ENCODE data around the gene E2F6.

The E2F6 gene

DNA sequence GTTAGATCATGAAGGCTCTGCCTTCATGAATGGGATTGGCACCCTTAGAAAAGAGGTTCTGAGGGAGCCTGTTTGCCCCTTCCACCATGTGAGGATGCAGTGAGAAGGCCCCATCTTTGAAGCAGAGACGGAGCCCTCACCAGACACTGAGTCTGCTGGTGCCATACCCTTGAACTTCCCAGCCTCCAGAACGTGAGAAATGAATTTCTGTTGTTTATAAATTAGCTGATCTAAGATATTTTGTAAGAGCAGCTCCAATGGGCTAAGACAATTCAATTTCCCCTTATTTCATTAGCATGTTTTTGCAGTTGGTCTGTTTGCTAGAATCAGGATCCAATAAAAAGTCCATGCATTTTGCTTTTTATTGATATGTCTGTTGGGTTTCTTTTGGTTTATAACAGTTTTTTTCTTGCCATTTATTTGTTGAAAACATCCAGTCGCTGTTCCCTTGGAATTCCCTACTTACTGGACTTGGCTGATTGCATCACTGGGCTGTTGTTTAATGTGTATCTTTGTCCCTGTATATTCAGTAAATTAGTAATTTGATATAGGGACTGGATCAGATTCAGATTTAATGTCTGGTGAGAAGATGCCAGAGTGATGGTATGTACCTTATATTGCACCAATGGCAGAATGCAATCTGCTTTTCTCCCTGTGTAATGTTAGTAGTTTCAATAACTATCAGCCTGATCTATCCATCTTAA is 43.8 kb upstream of the E2F6 start:
- ChIA-PET CTCF (no interaction called here), POLR2A (no interaction called here)
- TF ChIP-seq, protein P1, sequence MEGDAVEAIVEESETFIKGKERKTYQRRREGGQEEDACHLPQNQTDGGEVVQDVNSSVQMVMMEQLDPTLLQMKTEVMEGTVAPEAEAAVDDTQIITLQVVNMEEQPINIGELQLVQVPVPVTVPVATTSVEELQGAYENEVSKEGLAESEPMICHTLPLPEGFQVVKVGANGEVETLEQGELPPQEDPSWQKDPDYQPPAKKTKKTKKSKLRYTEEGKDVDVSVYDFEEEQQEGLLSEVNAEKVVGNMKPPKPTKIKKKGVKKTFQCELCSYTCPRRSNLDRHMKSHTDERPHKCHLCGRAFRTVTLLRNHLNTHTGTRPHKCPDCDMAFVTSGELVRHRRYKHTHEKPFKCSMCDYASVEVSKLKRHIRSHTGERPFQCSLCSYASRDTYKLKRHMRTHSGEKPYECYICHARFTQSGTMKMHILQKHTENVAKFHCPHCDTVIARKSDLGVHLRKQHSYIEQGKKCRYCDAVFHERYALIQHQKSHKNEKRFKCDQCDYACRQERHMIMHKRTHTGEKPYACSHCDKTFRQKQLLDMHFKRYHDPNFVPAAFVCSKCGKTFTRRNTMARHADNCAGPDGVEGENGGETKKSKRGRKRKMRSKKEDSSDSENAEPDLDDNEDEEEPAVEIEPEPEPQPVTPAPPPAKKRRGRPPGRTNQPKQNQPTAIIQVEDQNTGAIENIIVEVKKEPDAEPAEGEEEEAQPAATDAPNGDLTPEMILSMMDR (IDR thresholded peaks at IDR 0.05; ENCODE audit: control extremely low read depth, extremely low read depth, low read depth, missing control alignments), result no peak
- DNase-seq (ENCODE audit: extremely low spot score), result no peak

DNA sequence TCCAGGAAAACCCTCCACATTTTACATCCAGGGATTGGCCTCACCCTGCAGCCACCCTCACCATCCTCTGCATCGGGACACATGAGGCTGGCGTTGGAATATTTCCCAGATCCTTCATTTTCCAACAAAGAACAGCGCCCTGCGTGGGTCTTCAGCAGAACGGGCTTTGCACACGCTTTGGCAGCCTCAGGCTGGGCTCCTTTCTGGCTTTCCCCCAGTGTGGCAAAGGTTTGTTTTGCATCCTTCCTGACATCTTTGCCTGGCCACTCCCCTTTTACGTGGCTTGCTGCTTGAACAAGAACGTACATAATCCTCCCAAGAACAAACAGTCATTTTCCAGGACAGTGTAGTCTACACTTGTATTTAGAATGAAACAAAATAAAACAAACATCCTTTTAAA is 42.3 kb upstream of the E2F6 start:
- POLR2A ChIA-PET, result no interaction called here
- CTCF ChIA-PET, result no interaction called here
- TF ChIP-seq, protein P1 (IDR thresholded peaks at IDR 0.05; ENCODE audit: control extremely low read depth, extremely low read depth, low read depth, missing control alignments), result no peak
- no peak for DNase-seq (ENCODE audit: extremely low spot score)

DNA sequence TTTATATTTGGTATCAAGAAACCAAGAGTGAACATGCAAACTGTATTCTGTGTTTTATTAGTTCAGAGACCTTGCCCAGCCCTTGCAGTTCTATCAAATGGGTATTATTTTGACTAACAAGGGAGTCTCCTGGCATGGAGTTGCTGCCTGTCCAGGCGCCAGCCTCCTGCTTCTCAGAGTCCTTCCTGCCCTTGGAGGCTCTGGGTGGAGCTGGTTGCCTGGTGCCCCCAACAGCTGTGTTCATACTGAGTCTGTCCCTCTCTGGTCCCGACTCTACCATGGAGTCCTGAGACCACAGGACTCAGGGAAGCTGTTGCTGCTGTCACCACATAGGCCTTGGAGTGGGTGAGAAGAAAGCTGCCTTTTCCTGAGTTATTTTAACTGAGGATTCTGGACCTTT is 41.6 kb upstream of the E2F6 start:
- POLR2A ChIA-PET, result no interaction called here
- CTCF ChIA-PET, result interaction anchor here (1.0 kb wide), 1 partner anchor 16 kb away, joined by 3 read pairs; no protein-coding TSS in a partner anchor
- TF ChIP-seq, protein P1 (IDR thresholded peaks at IDR 0.05; ENCODE audit: control extremely low read depth, extremely low read depth, low read depth, missing control alignments), result no peak
- no peak for DNase-seq (ENCODE audit: extremely low spot score)

DNA sequence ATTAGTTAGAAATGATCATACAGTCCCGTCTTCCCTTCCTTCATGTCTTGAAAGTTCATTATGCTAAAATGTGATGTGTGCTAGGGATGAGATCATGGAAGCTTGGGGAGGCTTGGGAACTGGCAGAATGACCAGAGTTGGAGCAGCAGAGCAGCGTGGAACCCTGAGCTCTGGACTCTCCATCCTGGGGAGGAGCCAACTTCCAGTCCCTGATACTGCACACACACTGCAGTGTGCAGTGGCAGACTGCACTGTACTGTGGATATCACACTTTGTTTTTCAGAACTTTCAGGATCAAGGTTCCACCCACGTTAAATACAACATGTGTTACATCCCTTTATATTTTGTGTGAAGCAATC is 40.6 kb upstream of the E2F6 start:
- ChIA-PET POLR2A (no interaction called here), CTCF (no interaction called here)
- TF ChIP-seq, protein P1 (IDR thresholded peaks at IDR 0.05; ENCODE audit: control extremely low read depth, extremely low read depth, low read depth, missing control alignments), result no peak
- no peak for DNase-seq (ENCODE audit: extremely low spot score)

DNA sequence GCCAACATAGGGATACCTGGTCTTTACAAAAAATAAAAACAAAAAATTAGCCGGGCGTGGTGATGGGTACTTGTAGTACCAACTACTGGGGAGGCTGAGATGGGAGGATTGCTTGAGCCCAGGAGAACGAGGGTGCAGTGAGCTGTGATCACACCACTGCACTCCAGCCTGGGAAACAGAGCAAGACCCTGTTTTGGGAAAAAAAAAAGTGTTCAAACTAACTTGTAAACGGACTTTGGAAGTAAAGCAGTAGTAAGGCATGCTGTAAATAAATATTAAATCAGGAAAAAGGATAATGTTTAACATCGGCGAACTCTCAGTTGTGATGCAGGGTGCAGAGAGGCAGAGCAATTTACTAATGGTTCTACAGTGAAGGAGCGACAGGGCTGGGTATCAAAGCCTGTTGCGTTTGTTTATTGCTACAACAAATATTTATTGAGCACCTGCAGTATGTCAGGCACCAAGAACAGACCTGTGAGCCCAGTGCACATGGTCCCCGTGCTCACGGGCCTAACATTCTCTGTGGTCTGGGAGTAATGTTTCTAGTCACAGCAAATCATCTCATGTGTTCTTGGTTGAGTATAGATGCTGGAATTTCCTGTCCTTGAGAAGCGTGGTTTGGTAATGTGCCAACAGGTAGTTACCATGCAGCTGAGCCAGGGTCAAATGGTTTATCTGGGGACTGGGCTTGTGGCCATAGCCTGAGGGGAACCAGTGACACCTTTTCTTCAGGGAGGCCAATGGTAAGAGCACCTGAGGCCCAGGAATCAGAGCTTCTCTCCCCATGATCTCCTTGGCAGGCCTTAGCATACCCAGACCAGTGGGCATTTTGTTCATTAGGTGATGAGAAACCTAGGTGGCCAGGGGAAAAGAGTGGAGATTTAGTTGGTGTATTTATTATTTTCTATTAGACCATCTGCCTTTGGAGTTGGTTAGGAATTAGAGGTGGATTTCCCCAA is 40.0 kb upstream of the E2F6 start:
- TF ChIP-seq, protein P1 (IDR thresholded peaks at IDR 0.05; ENCODE audit: control extremely low read depth, extremely low read depth, low read depth, missing control alignments), result no peak
- ChIA-PET POLR2A (no interaction called here), CTCF (interaction anchor here (1.0 to 1.5 kb wide), 3 partner anchors 10 to 373 kb away, joined by 3 to 4 read pairs (median 3); a partner anchor contains a TSS)
- no peak for DNase-seq (ENCODE audit: extremely low spot score)

DNA sequence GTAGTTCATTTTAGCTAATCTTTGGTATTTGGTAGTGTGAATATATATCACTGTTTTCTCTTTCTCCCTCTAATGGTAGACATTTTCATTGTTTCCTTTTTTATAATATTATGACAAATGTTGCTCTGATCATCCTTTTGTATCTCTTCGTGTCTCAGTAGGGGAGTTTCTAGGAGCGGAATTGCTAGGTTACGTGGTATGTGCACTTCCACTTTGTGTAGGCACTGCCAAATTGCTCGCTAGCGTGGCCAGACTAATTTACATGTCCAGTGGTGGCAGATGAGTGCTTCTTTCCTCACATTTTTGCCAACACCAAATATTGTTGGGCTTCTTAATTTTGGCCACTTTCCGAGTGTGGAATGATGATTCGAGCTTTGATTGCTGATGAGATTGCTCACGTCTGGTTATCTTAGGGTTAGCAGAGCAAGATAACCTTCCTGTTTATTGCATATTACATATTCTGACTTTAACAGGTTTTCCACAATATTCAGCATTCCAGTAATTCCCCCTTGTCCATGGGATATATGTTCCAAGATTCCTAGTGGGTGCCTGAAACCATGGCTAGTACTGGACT is 37.5 kb upstream of the E2F6 start:
- ChIA-PET POLR2A (no interaction called here), CTCF (interaction anchor here (1.5 kb wide), 1 partner anchor 81 kb away, joined by 3 read pairs; no protein-coding TSS in a partner anchor)
- no peak for DNase-seq (ENCODE audit: extremely low spot score)
- TF ChIP-seq, protein P1 (IDR thresholded peaks at IDR 0.05; ENCODE audit: control extremely low read depth, extremely low read depth, low read depth, missing control alignments), result no peak
